ENCODE results near the gene ARHGAP4.

Gene ARHGAP4

GRCh38 chrX:153906126-153906917 is 19.7 kb downstream of the ARHGAP4 start:
- no peak for DNase-seq (ENCODE audit: low spot score)

- DNase-seq (ENCODE audit: low spot score): no peak
Measured at GRCh38 chrX:153905481-153906095, 20.5 kb downstream of the ARHGAP4 start.

- no peak for DNase-seq (ENCODE audit: low spot score)
Measured at GRCh38 chrX:153903991-153904957, 21.8 kb downstream of the ARHGAP4 start, which contains the start of gene AVPR2. TSS of gene AVPR2 (plus strand) at chrX:153904673. CDS start at chrX:153905146, 473 bp downstream.

- DNase-seq (ENCODE audit: low spot score): no peak
Measured at GRCh38 chrX:153903238-153903980, 22.7 kb downstream of the ARHGAP4 start.

GRCh38 chrX:153902385-153902784 is 23.7 kb downstream of the ARHGAP4 start:
- no peak for DNase-seq (ENCODE audit: low spot score)

DNA sequence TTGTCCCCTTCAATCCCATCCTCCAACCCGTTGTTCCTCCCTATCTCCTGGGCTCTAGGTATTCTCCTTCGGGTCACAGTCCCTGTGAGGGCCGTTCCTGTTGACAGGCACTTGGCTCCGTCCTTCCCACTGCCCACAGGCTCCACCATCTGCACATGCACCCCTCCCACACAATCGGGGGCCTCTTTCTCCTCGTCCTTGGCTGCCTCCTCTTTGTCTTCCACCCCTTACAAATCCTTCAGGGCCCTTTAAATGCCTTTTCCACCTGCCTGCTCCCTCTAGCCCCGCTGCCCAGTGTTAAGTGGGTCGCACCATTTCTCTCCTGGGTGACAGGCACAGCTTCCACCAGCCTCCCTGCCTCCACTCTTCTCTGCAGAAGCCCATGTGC is 24.3 kb downstream of the ARHGAP4 start:
- no peak for DNase-seq (ENCODE audit: low spot score)

DNA sequence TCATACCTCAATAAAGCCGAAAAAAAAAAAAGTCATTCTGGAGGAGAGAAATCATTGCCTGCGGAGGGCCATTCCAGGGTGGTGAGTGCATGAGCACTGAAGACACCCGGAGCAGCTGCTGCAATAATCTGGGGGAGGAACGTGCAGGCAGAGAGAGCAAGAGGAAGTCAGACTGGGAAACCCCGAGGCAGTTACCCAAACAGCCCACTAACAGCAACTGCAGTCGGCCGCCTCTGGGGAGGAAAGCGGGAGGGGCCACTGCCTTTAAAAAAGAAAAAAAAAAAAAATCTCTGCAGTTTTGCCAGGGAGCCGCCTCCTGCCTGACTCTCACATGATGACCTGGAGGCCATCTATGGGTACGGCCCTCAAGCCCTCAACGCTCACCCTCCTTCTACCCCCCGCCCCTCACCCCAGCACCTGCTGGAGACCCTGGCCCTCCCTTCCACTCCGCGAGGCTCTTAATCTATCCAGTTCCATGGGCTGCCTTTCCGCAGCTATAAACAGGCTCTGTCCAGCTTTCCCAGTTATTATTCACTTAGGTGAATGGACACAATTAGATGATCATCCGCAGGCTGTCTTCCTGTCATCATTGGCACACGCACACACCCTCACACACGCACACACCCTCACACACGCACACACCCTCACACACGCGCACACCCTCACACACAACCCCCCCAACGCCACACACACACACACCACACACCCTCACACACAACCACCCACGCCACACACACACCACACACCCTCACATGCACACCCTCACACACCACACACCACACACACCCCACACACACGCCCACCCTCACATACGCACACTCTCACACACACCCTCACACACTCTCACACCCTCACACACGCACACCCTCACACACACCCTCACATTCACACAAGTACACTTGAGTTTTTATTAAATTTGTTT is 25.0 kb downstream of the ARHGAP4 start:
- DNase-seq (ENCODE audit: low spot score): peak; percentile 89

- DNase-seq (ENCODE audit: low spot score): no peak
Measured at GRCh38 chrX:153897899-153898298, 28.2 kb downstream of the ARHGAP4 start.

DNA sequence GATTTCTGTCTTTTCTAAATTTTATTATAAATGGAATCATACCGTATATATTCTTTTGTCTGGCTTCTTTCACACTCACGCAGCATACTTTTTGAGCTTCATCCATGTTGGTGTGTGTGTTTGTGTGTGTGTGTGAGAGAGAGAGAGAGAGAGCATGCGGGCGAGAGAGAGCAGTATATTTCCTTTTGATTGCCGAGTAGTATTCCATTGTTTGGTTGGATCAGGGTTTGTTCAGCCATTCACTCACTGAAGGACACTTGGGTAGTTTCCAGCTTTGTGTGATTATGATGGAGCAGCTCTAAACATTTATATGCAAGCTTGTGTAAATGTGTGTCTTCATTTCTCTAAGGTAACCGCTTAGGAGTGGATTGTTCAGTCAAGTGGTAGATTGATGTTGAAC is 36.9 kb downstream of the ARHGAP4 start:
- no peak for DNase-seq (ENCODE audit: low spot score)

GRCh38 chrX:153888344-153888743 is 37.7 kb downstream of the ARHGAP4 start:
- DNase-seq (ENCODE audit: low spot score): no peak

GRCh38 chrX:153887385-153887784 is 38.7 kb downstream of the ARHGAP4 start:
- no peak for DNase-seq (ENCODE audit: low spot score)

- no peak for DNase-seq (ENCODE audit: low spot score)
Measured at GRCh38 chrX:153886915-153887314, 39.1 kb downstream of the ARHGAP4 start.

GRCh38 chrX:153885968-153886903 is 39.8 kb downstream of the ARHGAP4 start, which contains the start of gene L1CAM:
TSS of gene L1CAM (minus strand) at chrX:153886173. CDS start at chrX:153875836, 10,337 bp downstream.
- no peak for DNase-seq (ENCODE audit: low spot score)

DNA sequence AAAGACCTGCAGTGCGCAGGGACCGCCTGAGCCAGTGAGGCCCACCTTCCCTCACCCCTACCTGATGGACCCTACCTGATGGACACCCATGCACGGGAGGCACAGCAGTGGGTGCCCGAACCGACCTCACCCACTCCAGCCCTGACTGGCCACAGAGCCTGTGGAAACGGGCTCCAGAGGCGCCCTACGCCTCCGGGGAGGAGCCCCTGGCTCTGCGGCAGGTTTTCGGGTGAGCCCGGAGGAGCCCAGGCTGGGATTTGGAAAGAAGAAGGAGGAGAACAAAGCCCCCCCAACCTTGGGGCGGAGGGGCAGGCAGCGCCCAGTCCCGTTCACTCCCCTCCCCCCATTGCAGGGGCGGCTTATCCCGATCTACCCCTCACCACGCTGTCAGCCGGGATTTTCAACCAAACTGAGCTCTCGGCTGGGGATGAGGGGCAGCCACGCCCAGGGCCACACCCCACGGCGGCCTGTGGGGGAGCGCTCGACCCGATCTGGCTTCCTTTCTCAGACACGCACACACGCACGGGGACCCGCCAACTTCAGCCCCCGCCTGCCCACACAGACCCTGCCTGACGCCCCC is 40.8 kb downstream of the ARHGAP4 start:
- no peak for DNase-seq (ENCODE audit: low spot score)

DNA sequence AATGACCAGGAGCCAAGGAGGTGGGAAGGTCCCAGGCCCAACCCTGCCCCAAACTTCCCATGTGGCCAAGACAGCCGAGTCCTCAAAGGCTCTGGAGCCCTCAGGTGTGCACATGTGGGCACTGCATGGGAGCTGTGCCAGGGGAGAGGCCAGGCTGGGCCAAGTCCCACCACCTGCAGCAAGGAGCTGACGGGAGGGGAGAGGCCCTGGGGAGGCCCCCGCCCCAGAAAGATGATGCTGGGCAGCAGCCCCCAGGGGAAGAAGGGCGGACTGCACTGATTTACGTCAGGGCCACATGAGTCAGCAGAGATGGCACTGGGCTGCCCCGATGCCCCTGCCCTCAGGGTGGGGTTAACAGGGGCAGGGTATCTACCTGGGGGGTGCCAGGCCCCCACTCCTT is 41.5 kb downstream of the ARHGAP4 start:
- DNase-seq (ENCODE audit: low spot score): no peak

- DNase-seq (ENCODE audit: low spot score): no peak
Measured at GRCh38 chrX:153884136-153884535, 41.9 kb downstream of the ARHGAP4 start.

DNA sequence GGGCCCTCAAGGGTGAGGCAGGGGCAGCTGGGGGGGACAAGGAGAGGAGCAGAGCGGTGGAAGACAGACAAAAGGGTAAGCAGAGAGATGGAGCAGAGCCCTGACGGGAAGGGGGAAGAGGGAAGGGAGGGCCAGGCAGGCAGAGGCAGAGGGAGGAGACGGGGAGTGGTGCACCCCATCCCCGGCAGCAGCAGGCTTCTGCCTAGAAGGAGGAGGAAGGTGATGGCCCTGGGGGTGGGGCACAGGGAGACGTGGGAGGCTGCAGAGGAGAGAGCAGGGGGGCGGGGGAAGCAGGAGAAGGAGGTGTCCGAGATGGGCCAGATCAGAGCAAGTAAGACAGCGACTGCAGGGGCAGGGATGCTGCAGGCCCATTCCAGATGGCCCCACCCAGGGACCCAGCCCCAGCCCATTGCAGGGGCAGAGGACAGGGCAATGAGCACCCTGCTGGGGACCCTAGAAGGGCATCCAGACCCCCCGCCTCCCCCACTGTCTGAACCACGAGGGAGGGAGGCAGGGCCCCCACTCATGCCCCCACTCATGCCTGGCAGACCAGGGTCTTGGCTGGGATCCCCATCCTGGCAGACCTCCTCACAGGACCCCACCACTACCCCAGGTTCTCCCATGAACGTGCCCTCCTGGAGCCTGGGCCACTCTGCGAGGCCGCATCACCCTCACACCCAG is 42.8 kb downstream of the ARHGAP4 start:
- no peak for DNase-seq (ENCODE audit: low spot score)

- no peak for DNase-seq (ENCODE audit: low spot score)
Measured at GRCh38 chrX:153882557-153882956, 43.5 kb downstream of the ARHGAP4 start.

All from COLO829 (cell line).